Body of pancreas (tissue), 4 donors: Measurements from ENCODE around the gene BCAS4.

Experiments
- POLR2A ChIP-seq, 3 donors: fragments of 450-650 bp; IDR thresholded peaks; one replicate each; pipeline ENCODE4 v1.6.1; 2016; ENCODE audit warnings: antibody characterized with exemption in 3 of 3, mild to moderate bottlenecking in 2 of 3
- TF ChIP-seq, protein P1 (sequence below), 7 experiments: fragments of 450-650 bp in 4 of 7; fragments of 200-600 bp in 3 of 7; sonication (generic) in 3 of 7; IDR thresholded peaks; one replicate each; pipeline ENCODE4 v1.5.1; 2016 to 2019; ENCODE audit warnings: antibody characterized with exemption in 7 of 7

DNA sequence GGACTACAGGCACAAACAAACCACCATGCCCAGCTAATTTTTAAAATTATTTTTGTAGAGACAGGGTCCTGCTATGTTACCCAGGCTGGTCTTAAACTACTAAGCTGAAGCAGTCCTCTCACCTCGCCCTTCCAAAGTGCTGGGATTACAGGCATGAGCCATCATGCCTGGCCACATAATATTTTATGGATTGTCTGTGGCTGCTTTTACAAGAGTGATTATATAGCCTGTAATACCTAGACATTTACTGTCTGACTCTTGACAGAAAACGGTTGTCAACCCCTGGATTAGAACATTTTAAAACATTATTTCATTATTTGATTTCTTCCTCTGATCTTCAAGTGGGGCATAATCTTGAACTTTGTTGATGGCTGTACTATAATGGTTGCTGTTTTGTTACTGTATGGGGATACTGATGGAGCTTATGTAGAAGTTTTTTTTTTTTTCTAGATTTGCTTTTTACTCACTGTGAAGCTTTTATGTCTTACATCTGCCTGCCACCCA lies 49.2 kb upstream of the BCAS4 start:
- no peak for TF ChIP-seq POLR2A (IDR thresholded peaks at IDR 0.05)
- TF ChIP-seq, protein P1, sequence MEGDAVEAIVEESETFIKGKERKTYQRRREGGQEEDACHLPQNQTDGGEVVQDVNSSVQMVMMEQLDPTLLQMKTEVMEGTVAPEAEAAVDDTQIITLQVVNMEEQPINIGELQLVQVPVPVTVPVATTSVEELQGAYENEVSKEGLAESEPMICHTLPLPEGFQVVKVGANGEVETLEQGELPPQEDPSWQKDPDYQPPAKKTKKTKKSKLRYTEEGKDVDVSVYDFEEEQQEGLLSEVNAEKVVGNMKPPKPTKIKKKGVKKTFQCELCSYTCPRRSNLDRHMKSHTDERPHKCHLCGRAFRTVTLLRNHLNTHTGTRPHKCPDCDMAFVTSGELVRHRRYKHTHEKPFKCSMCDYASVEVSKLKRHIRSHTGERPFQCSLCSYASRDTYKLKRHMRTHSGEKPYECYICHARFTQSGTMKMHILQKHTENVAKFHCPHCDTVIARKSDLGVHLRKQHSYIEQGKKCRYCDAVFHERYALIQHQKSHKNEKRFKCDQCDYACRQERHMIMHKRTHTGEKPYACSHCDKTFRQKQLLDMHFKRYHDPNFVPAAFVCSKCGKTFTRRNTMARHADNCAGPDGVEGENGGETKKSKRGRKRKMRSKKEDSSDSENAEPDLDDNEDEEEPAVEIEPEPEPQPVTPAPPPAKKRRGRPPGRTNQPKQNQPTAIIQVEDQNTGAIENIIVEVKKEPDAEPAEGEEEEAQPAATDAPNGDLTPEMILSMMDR (IDR thresholded peaks at IDR 0.05): no peak
